Mesothelial cell of epicardium (in vitro differentiated cells): ENCODE data around the gene FAM174C. TPM values are rescaled to one million over a fixed set of nuclear protein-coding genes. Genes with fewer than 3 reads are reported as not detected.

Experiments
- DNase-seq, 2 experiments: peaks; one replicate each; pipeline ENCODE4 v3.0.0; 2021; ENCODE audit warnings: low spot score in 2 of 2; ENCODE audit not compliant: unreplicated experiment in 2 of 2
- H3K27ac Mint-ChIP-seq: 2 replicates; pipeline ENCODE4 v1.8.0; 2021; ENCODE audit warnings: mixed read lengths
- H3K27me3 Mint-ChIP-seq: 2 replicates; pipeline ENCODE4 v1.8.0; 2021; ENCODE audit warnings: low read depth, mixed read lengths
- H3K36me3 Mint-ChIP-seq: 2 replicates; pipeline ENCODE4 v1.8.0; 2021; ENCODE audit warnings: mixed read lengths
- H3K4me1 Mint-ChIP-seq: 2 replicates; pipeline ENCODE4 v1.8.0; 2021; ENCODE audit warnings: mixed read lengths
- H3K4me3 Mint-ChIP-seq: 2 replicates; pipeline ENCODE4 v1.8.0; 2021; ENCODE audit warnings: mild to moderate bottlenecking, moderate library complexity, mixed read lengths
- H3K9me3 Mint-ChIP-seq: 2 replicates; pipeline ENCODE4 v1.8.0; 2021; ENCODE audit warnings: mixed read lengths
- total RNA-seq: library from RNA; stranded (reverse); gene quantifications from 3 replicates; pipeline ENCODE4 v1.2.1, GENCODE V29; 2021
- TF ChIP-seq, protein P1 (sequence below): fragments of 200-600 bp; sonication (generic); IDR thresholded peaks from one replicate; pipeline ENCODE4 v1.5.0; 2021; ENCODE audit warnings: antibody characterized with exemption; ENCODE audit not compliant: unreplicated experiment

The FAM174C gene
- total RNA-seq, 1 donor from 2014 or later: 24.4 TPM

DNA sequence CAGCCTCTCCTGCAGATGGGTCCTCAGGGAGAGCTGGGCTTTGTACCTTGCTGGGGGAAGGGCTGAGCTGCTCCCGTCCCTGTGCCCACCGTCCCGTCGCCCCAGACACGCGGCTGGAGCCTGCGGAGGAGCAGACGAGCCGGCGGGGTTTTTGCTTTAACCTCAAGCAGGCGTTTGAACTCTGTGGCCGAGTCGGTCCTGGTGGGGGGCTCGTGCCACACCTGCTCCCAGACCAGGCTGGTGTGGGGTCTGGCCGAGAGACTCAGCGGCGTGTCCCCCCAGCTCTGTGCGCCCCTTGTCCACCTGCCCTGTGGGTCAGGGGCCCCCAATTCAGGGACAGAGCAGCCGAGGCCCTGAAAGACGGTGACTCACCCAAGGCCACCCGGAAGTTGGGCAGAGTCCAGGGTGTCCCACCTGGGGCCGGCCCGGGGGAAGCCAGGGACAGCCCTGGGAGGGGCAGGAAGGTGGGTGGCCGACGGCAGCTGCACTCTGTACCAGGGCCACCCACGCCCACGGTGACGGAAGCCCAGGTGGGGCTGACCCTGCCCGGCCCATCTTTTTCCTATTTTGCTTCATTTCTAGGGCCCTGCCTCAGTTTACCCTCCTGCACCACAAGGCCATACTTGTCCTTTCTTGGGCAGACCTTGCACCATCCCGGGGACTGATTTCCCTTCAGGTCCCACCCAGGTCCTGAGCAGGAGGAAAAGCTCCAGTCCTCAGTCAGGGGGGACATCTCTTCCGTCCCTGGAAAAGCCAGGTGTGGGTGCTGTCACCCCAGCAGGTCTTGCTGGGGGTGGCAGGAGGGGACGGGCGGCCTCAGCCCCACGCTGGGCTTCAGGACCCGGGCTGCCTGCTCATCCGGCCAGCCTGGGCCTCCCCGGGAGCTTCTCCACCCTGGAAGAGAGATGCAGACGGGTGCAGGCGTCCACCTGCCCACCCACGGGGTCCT lies 15.6 kb downstream of the FAM174C start:
- Mint-ChIP-seq H3K4me3 (no peak overlapping the region), H3K4me1 (peaks cover 2% of the 10 kb centered on the region), H3K36me3 (no peaks in the 10 kb centered on the region), H3K27me3 (peaks cover 3% of the 10 kb centered on the region), H3K9me3 (no peaks in the 10 kb centered on the region), H3K27ac (no peak overlapping the region)
- TF ChIP-seq, protein P1, sequence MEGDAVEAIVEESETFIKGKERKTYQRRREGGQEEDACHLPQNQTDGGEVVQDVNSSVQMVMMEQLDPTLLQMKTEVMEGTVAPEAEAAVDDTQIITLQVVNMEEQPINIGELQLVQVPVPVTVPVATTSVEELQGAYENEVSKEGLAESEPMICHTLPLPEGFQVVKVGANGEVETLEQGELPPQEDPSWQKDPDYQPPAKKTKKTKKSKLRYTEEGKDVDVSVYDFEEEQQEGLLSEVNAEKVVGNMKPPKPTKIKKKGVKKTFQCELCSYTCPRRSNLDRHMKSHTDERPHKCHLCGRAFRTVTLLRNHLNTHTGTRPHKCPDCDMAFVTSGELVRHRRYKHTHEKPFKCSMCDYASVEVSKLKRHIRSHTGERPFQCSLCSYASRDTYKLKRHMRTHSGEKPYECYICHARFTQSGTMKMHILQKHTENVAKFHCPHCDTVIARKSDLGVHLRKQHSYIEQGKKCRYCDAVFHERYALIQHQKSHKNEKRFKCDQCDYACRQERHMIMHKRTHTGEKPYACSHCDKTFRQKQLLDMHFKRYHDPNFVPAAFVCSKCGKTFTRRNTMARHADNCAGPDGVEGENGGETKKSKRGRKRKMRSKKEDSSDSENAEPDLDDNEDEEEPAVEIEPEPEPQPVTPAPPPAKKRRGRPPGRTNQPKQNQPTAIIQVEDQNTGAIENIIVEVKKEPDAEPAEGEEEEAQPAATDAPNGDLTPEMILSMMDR: no peak
- DNase-seq: no peak

DNA sequence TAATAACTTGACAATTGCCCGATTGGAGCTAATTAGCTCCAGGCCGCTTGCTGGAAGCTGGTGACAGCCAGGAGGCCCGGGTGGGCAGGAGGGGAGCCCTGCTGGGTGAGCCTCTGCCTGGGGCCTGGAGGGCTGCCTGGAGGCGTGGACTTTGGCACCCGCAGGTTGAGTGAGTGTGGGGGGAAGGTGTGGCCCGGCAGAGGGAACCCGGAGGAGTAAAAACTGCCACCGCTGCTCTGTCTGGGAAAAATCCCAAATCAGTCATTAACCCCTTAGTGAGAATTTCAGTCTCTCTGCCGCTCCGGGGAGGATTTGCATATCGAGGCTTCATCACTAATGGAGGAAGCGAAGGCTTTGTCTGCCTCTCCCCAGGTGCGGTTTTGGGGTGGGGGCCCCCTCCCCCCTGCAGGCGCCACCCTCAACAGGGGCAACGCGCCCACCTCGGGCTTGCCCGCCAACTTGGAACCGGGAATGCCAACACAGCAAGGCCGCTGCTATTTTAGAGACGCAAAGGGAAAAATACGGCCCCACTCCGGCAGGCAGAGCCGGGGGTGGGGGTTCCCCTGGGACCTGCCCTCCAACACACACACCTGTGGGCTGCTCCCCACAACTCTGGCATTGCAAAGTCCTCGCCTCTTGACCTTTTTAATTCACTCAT lies 16.6 kb downstream of the FAM174C start:
- Mint-ChIP-seq H3K4me3 (no peak overlapping the region), H3K27ac (no peak overlapping the region), H3K27me3 (no peaks in the 10 kb centered on the region), H3K36me3 (no peaks in the 10 kb centered on the region), H3K9me3 (no peaks in the 10 kb centered on the region), H3K4me1 (no peaks in the 10 kb centered on the region)
- TF ChIP-seq, protein P1: no peak
- DNase-seq: no peak

DNA sequence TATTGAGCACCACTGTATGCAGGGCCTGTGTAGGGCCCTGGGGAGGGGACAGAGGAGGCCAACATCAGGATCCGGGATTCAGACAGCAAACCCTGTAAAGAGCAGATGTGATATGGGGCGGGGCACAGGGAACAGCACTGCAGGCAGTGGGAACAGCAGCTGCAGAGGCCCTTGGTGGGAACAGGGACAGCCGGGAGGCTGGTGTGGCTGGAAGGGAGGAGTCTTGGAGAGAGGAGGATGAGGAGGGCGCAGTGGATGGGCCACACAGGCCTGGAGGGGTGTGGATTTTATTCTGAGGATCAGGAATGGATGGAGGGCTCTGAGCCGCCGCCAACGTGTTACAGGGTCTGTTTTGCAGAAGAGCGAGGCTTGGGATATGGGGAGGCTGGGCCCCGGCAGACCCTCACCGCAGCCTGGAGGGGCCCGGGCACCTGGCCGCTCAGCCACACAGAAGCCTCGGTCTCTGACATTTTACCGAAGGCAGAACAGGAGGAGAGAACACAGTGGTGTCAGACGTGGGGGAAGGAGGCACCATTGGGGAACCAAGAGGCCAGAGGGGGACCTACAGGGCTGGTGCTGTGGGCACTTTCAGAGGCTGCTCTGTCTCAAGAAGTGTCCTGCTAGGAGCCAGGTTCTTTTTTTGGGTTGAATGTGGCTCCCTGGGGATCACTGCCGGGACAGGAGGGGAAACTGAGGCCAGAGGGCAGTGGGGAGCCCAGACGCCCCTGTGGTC lies 17.3 kb downstream of the FAM174C start:
- DNase-seq: no peak
- no peaks in the 10 kb centered on the region for H3K27me3 Mint-ChIP-seq
- no peak overlapping the region for H3K4me3 Mint-ChIP-seq
- H3K9me3 Mint-ChIP-seq: no peaks in the 10 kb centered on the region
- H3K36me3 Mint-ChIP-seq: no peaks in the 10 kb centered on the region
- no peaks in the 10 kb centered on the region for H3K4me1 Mint-ChIP-seq
- TF ChIP-seq, protein P1: no peak
- H3K27ac Mint-ChIP-seq: no peak overlapping the region

DNA sequence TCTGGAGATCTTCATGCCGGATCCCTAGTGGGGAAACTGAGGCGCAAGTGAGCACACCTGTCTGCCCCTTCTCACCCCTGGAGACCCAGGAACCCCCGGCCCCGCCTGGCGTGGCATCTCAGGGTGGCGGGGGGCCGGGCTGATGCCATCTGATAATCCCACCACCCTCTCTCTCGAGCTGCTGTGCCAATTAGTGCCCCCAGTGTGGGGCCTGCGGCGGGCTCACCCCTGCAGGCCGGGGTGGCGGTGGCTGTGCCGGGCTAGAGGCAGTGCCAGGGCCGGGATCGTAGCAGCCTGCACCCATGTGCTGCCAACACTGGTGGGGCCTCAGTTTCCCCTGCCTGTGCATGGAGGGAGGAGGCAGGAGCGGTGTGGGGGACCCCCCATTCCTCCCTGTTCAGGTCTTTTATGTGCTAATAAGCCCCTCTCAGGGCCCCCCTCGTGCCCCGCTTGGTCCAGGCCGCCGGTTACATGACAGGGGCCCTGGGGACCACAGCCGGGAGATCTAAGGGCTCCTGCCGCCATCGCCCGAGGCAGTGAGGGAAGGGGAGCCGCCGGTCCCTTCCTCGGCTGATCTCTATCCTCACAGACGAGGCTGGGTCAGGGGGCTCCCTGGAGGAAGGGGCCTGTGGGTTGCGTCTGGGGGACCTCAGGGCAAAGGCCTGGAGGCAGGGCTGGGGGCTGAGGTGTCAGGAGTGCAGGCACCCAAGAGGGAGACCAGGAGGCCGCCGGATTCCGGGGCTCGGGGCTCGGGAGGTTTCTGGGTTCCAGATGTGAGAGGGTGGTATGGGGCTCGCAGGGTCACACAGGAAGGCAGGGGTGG lies 18.7 kb downstream of the FAM174C start:
- Mint-ChIP-seq H3K27me3 (no peaks in the 10 kb centered on the region), H3K4me3 (no peak overlapping the region), H3K36me3 (no peaks in the 10 kb centered on the region), H3K4me1 (no peaks in the 10 kb centered on the region), H3K9me3 (no peaks in the 10 kb centered on the region), H3K27ac (no peak overlapping the region)
- TF ChIP-seq, protein P1: no peak
- no peak for DNase-seq

DNA sequence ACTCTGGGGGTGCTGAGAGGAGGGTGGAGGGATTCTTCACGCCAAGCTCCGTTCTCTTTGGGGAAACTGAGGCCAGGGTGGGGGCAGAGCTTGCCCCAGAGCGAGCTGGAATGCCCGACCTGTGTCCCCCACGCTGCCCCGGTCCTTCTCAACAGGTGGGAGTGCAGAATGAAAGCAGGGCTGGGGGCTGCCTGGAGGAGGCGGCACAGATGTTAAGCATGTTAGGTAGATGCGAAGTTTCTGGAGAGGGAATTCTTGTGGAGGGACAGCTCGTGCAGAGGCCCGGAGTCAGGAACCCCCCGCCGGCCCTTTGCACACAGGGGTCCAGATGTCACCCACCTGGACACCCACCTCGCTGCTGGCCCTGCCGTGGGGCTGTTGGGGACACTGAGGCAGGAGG lies 19.4 kb downstream of the FAM174C start:
- no peak for DNase-seq
- H3K27ac Mint-ChIP-seq: no peak overlapping the region
- H3K27me3 Mint-ChIP-seq: no peaks in the 10 kb centered on the region
- TF ChIP-seq, protein P1: no peak
- no peak overlapping the region for H3K4me3 Mint-ChIP-seq
- H3K36me3 Mint-ChIP-seq: no peaks in the 10 kb centered on the region
- H3K4me1 Mint-ChIP-seq: no peaks in the 10 kb centered on the region
- no peaks in the 10 kb centered on the region for H3K9me3 Mint-ChIP-seq
